Spleen (tissue), 7 donors: Measurements from ENCODE around the gene SHISAL2A.

Experiments used
- CTCF ChIP-seq, 11 experiments: fragments of 200-600 bp in 7 of 11; fragments of 450-650 bp in 4 of 11; sonication (generic) in 4 of 11; IDR thresholded peaks in 8 of 11; conservative IDR thresholded peaks in 3 of 11; 1 replicate in 7 of 11; 2 replicates in 4 of 11; pipeline versions ENCODE4 v1.4.0 to v1.8.0; 2016 to 2021; ENCODE audit warnings: antibody characterized with exemption in 11 of 11, inconsistent platforms in 4 of 11, mild to moderate bottlenecking in 1 of 11
- POLR2A ChIP-seq, 3 donors: fragments of 450-650 bp; IDR thresholded peaks; one replicate each; pipeline ENCODE4 v1.5.1; 2017; ENCODE audit warnings: antibody characterized with exemption in 3 of 3, mild to moderate bottlenecking in 1 of 3
- POLR2AphosphoS5 ChIP-seq, 3 donors: sonication (generic); formaldehyde crosslinking; IDR thresholded peaks; one replicate each; pipeline ENCODE4 v1.5.1; 2017; ENCODE audit warnings: antibody characterized with exemption in 3 of 3
- donor health status: DM: no; HTN: no; CAD: no; lungs with moderate emphysema.
- donor health status: DM: no; HTN: no; CAD: no.
- donor health status: DM: no; HTN: no; CAD: no.

- TF ChIP-seq CTCF (IDR thresholded peaks at IDR 0.05 in 8 of 11, conservative IDR thresholded peaks at IDR 0.05 in 3 of 11) = no peak
- no peak for TF ChIP-seq POLR2A (IDR thresholded peaks at IDR 0.05)
- TF ChIP-seq POLR2AphosphoS5 (IDR thresholded peaks at IDR 0.05) = no peak
Observed at GRCh38 chr1:52681136-52681535, 48.2 kb downstream of the SHISAL2A start.
